K562 (cell line): ENCODE data around the gene GTPBP1. TPM values are rescaled to one million over a fixed set of nuclear protein-coding genes. Genes with fewer than 3 reads are reported as not detected.
A peak's percentile ranks its signal among the peaks of the same experiment; 100 is the strongest.

Experiments used
- ATAC-seq: fragments of 200-7000 bp; cut with Tn5 transposase; 3 replicates; pipeline ENCODE4 v1.9.1; 2020; ENCODE audit warnings: moderate library complexity
- BruUV-seq: library from RNA; stranded (reverse); fragments of 400-500 nt; replicated peaks from 2 replicates; lab custom pipeline; 2021; lab: Mats Ljungman, UMichigan
- CTCF ChIA-PET: fragments of 300-600 bp; formaldehyde crosslinking; extraction: SDS; loops from one replicate; lab custom pipeline; 2021; ENCODE audit warnings: low intra/inter-chr PET ratio; lab: Yijun Ruan, JAX
- POLR2A ChIA-PET: fragments of 300-600, 350-650 bp; sonication (Branson Sonifier 250); formaldehyde crosslinking; extraction: SDS; loops from one replicate; lab custom pipeline; 2021; ENCODE audit warnings: antibody characterized with exemption, inconsistent platforms; lab: Yijun Ruan, JAX
- DNase-seq, 4 experiments: peaks; one replicate each; pipeline versions ENCODE4 v3.0.0 to v3.0.0-alpha.2; 2011 to 2018; ENCODE audit warnings: low spot score in 3 of 4, mixed read lengths in 3 of 4; ENCODE audit errors: extremely low read depth in 1 of 4
- FAIRE-seq: peaks from 2 replicates; lab custom pipeline; 2011; peaks lifted over from hg19 to GRCh38; lab: Jason Lieb, UNC
- H2AFZ ChIP-seq: 2 replicates; pipeline ENCODE4 v1.6.0; 2011; ENCODE audit warnings: low read depth, low read length, control low read depth, inconsistent platforms
- H3K27ac ChIP-seq: fragments of 200-600 bp; 3 replicates; pipeline ENCODE4 v1.8.0; 2011; ENCODE audit warnings: low read depth, mild to moderate bottlenecking, control low read depth, inconsistent platforms, low read length, moderate library complexity, mixed read lengths; ENCODE audit errors: extremely low read depth
- H3K27me3 ChIP-seq, 2 experiments: fragments of 300-600 bp in 1 of 2; 2 replicates in 1 of 2; 3 replicates in 1 of 2; pipeline versions ENCODE4 v1.6.0 to v1.8.0; 2011; ENCODE audit warnings: inconsistent platforms in 2 of 2, low read length in 2 of 2, mild to moderate bottlenecking in 1 of 2, mixed read lengths in 1 of 2, moderate library complexity in 1 of 2; ENCODE audit not compliant: control insufficient read depth in 2 of 2, insufficient read depth in 2 of 2
- H3K36me3 ChIP-seq: fragments of 300-600 bp; 3 replicates; pipeline ENCODE4 v1.8.0; 2011; ENCODE audit warnings: mild to moderate bottlenecking, low read length, inconsistent platforms; ENCODE audit not compliant: control insufficient read depth, insufficient read depth
- H3K4me1 ChIP-seq, 2 experiments: fragments of 200-600 bp in 1 of 2; replicated peaks in 1 of 2; 2 replicates in 1 of 2; 3 replicates in 1 of 2; pipeline versions ENCODE4 v1.5.1 to v1.8.0; 2011; ENCODE audit warnings: inconsistent platforms in 2 of 2, low read length in 2 of 2, mild to moderate bottlenecking in 1 of 2, mixed read lengths in 1 of 2, moderate library complexity in 1 of 2; ENCODE audit not compliant: control insufficient read depth in 2 of 2, insufficient read depth in 2 of 2
- H3K4me2 ChIP-seq: 2 replicates; pipeline ENCODE4 v1.6.1; 2011; ENCODE audit warnings: low read length, control low read depth, inconsistent platforms, mixed read lengths; ENCODE audit not compliant: insufficient read depth
- H3K4me3 ChIP-seq: fragments of 200-600 bp; sonication (generic), shearing (Covaris generic); 2 replicates; pipeline ENCODE4 v1.5.1; 2016; ENCODE audit warnings: control low read depth, inconsistent platforms
- H3K79me2 ChIP-seq: fragments of 200-600 bp; 3 replicates; pipeline ENCODE4 v1.8.0; 2011; ENCODE audit warnings: low read length, inconsistent platforms; ENCODE audit not compliant: control insufficient read depth, insufficient read depth
- H3K9ac ChIP-seq, 2 experiments: 2 replicates each; pipeline versions ENCODE4 v1.6.0 to v1.6.1; 2011; ENCODE audit warnings: low read depth in 2 of 2, low read length in 2 of 2, control low read depth in 1 of 2, inconsistent platforms in 1 of 2, mild to moderate bottlenecking in 1 of 2, mixed read lengths in 1 of 2; ENCODE audit not compliant: insufficient read depth in 1 of 2
- H3K9me1 ChIP-seq: one replicate; pipeline ENCODE4 v1.6.0; 2011; ENCODE audit warnings: inconsistent platforms, mild to moderate bottlenecking, low read length, moderate library complexity; ENCODE audit not compliant: control insufficient read depth, insufficient read depth
- H3K9me3 ChIP-seq: replicated peaks from 2 replicates; pipeline ENCODE4 v1.5.1; 2011; ENCODE audit warnings: low read depth, low read length, inconsistent platforms; ENCODE audit not compliant: control insufficient read depth, insufficient read depth
- H4K20me1 ChIP-seq: replicated peaks from 2 replicates; pipeline ENCODE4 v1.6.1; 2011; ENCODE audit warnings: low read length, inconsistent platforms, mixed read lengths; ENCODE audit not compliant: control insufficient read depth, insufficient read depth
- BRD9 ChIP-seq: fragments of 450-650 bp; IDR thresholded peaks from 2 replicates; pipeline ENCODE4 v1.6.1; 2018; ENCODE audit warnings: low read depth; ENCODE audit not compliant: partially characterized antibody
- ELF4 ChIP-seq: fragments of 450-650 bp; formaldehyde crosslinking; IDR thresholded peaks from 2 replicates; pipeline ENCODE4 v1.4.0; 2022; ENCODE audit warnings: missing genetic modification characterization
- ETS2 ChIP-seq: IDR thresholded peaks from 2 replicates; pipeline ENCODE4 v1.6.1; 2016; ENCODE audit warnings: borderline replicate concordance, missing genetic modification characterization, mild to moderate bottlenecking, moderate library complexity, missing compliant biosample characterization; ENCODE audit not compliant: poor library complexity, severe bottlenecking
- HNRNPH1 ChIP-seq: fragments of 200-400 bp; formaldehyde crosslinking; optimal IDR thresholded peaks from 2 replicates; pipeline ENCODE3; 2017; ENCODE audit warnings: low read depth, mild to moderate bottlenecking, low read length, moderate library complexity
- KDM5B ChIP-seq: fragments of 200-600 bp; sonication (generic); IDR thresholded peaks from 2 replicates; pipeline ENCODE4 v1.6.1; 2012; ENCODE audit warnings: low read depth, mild to moderate bottlenecking, moderate library complexity, low read length, control low read depth, inconsistent platforms; ENCODE audit not compliant: insufficient replicate concordance
- NR2F6 ChIP-seq: fragments of 450-650 bp; formaldehyde crosslinking; IDR thresholded peaks from 2 replicates; pipeline ENCODE4 v1.4.0; 2020; ENCODE audit warnings: mild to moderate bottlenecking
- RFX1 ChIP-seq: fragments of 450-650 bp; IDR thresholded peaks from 2 replicates; pipeline ENCODE4 v1.6.1; 2016; ENCODE audit warnings: mild to moderate bottlenecking, moderate library complexity
- WHSC1 ChIP-seq: IDR thresholded peaks from one replicate; pipeline ENCODE4 v1.6.1; 2012; ENCODE audit warnings: low read length, control low read depth, inconsistent platforms
- XRCC4 ChIP-seq: IDR thresholded peaks from one replicate; pipeline ENCODE4 v1.6.1; 2011; ENCODE audit not compliant: insufficient read depth, insufficient read length; ENCODE audit errors: extremely low read depth
- WGBS: fragments of 100-300 bp; shearing (Covaris generic); methylation state at CpG from one replicate; pipeline ENCODE4 v1.1.6; 2016; ENCODE audit warnings: low coverage, mixed read lengths; ENCODE audit not compliant: insufficient coverage; ENCODE audit errors: missing lambda C conversion rate; 5-methylcytosine and 5-hydroxymethylcytosine counted together
- in situ Hi-C: fragments of 300-500 bp; cut with MboI; formaldehyde crosslinking; loops from 4 replicates; pipeline ENCODE4 v1.15.0; 2018; ENCODE audit warnings: inconsistent platforms, mixed read lengths
- intact Hi-C: fragments of 100-400 bp; cut with micrococcal nuclease; formaldehyde crosslinking; loops from 2 replicates; pipeline ENCODE4 v1.14.2; 2022
- polyA plus RNA-seq, 8 experiments: library from polyadenylated mRNA; depleted of rRNA in 4 of 8; stranded (reverse) in 5 of 8; unstranded in 3 of 8; fragments of >200 nt; fragmentation: Nextera tagmentation in 2 of 8; fragmentation: Illumina TruSeq in 1 of 8; extraction: Ambion mirVana in 2 of 8; extraction: Trizol in 1 of 8; gene quantifications; 2 replicates each; pipeline versions ENCODE4 v1.2.1 to v1.2.3, GENCODE V29; 2011 to 2014; ENCODE audit warnings: inconsistent platforms in 1 of 8, missing spikeins in 1 of 8
- total RNA-seq, 7 experiments: library from RNA; depleted of rRNA in 6 of 7; stranded (reverse); fragments of >200 nt in 6 of 7; fragmentation: Illumina TruSeq in 2 of 7; extraction: Trizol in 2 of 7; gene quantifications; 2 replicates each; pipeline versions ENCODE4 v1.2.1 to v1.2.3, GENCODE V29; 2011 to 2021; ENCODE audit warnings: low replicate concordance in 1 of 7
- TF ChIP-seq, protein P1 (sequence below): sonication (generic); formaldehyde crosslinking; IDR thresholded peaks from 2 replicates; pipeline ENCODE4 v1.9.0; 2022; ENCODE audit warnings: mild to moderate bottlenecking, missing genetic modification reagents
- TF ChIP-seq, protein P2 (sequence below): sonication (generic); IDR thresholded peaks from 2 replicates; pipeline ENCODE4 v1.6.1; 2016
- TF ChIP-seq, protein P3 (sequence below): fragments of 450-650 bp; IDR thresholded peaks from 2 replicates; pipeline ENCODE4 v1.6.1; 2017; ENCODE audit warnings: antibody characterized with exemption, mild to moderate bottlenecking
- TF ChIP-seq, protein P4 (sequence below), 2 experiments: fragments of 450-650 bp in 1 of 2; sonication (generic) in 1 of 2; formaldehyde crosslinking in 1 of 2; IDR thresholded peaks in 1 of 2; conservative IDR thresholded peaks in 1 of 2; 2 replicates each; pipeline versions ENCODE4 v1.6.1 to v1.8.1; 2016 to 2023; ENCODE audit warnings: mild to moderate bottlenecking in 2 of 2, moderate library complexity in 2 of 2, inconsistent platforms in 1 of 2, missing genetic modification reagents in 1 of 2

GTPBP1 gene
- total and polyA plus RNA-seq, 9 of the 15 experiments (the other 6 are each of a cell fraction or from before 2014, with no cell fraction given): 0.83 to 53.2 (median 23.3) TPM

DNA sequence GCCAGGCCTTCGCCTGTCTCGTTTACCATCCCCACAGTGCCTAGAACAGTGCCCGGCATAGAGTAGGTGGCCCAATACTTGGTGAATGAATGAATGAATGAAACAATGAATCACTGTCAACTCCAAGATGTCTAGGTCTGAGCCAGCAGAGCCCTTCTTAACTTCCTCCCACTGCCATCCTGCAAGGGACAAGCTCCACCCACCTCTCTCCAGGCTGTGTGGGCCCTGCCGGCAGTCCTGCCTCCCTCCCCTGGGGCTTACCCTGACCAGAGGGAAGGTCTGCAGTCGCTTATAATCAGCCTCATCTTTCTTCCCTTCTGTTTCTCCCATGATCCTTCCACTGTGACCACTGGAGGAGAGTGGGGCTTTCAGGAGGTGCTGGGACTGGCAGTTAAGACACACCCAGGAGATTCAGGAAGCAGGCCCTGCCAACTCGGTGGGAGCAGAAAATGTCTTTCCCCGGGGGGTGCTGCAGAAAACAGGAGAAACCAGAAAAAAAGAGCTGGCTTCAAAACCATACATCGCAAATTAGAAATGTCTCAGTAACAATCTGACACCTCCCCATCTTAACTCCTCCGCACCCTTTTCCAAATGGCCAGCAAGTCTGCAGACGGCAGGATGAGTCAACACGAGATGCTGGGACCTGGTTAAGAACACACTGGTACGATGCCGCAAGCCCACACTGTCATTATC lies 76.8 kb downstream of the GTPBP1 start:
- intact Hi-C loops (no loop called here), in situ Hi-C loops (no loop called here)
- TF ChIP-seq WHSC1: no peak
- TF ChIP-seq, protein P1, sequence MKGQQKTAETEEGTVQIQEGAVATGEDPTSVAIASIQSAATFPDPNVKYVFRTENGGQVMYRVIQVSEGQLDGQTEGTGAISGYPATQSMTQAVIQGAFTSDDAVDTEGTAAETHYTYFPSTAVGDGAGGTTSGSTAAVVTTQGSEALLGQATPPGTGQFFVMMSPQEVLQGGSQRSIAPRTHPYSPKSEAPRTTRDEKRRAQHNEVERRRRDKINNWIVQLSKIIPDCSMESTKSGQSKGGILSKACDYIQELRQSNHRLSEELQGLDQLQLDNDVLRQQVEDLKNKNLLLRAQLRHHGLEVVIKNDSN (CRISPR knock-in tag): no peak
- TF ChIP-seq, protein P2, sequence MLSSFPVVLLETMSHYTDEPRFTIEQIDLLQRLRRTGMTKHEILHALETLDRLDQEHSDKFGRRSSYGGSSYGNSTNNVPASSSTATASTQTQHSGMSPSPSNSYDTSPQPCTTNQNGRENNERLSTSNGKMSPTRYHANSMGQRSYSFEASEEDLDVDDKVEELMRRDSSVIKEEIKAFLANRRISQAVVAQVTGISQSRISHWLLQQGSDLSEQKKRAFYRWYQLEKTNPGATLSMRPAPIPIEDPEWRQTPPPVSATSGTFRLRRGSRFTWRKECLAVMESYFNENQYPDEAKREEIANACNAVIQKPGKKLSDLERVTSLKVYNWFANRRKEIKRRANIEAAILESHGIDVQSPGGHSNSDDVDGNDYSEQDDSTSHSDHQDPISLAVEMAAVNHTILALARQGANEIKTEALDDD: peak; percentile 70; the same call in 1 of the 2 replicates
- no peak for TF ChIP-seq ELF4 (CRISPR knock-in tag)
- TF ChIP-seq HNRNPH1: no peak
- no peak for TF ChIP-seq ETS2 (tag)
- no peak for TF ChIP-seq XRCC4
- no peak for TF ChIP-seq BRD9
- no peak for TF ChIP-seq KDM5B
- TF ChIP-seq, protein P3, sequence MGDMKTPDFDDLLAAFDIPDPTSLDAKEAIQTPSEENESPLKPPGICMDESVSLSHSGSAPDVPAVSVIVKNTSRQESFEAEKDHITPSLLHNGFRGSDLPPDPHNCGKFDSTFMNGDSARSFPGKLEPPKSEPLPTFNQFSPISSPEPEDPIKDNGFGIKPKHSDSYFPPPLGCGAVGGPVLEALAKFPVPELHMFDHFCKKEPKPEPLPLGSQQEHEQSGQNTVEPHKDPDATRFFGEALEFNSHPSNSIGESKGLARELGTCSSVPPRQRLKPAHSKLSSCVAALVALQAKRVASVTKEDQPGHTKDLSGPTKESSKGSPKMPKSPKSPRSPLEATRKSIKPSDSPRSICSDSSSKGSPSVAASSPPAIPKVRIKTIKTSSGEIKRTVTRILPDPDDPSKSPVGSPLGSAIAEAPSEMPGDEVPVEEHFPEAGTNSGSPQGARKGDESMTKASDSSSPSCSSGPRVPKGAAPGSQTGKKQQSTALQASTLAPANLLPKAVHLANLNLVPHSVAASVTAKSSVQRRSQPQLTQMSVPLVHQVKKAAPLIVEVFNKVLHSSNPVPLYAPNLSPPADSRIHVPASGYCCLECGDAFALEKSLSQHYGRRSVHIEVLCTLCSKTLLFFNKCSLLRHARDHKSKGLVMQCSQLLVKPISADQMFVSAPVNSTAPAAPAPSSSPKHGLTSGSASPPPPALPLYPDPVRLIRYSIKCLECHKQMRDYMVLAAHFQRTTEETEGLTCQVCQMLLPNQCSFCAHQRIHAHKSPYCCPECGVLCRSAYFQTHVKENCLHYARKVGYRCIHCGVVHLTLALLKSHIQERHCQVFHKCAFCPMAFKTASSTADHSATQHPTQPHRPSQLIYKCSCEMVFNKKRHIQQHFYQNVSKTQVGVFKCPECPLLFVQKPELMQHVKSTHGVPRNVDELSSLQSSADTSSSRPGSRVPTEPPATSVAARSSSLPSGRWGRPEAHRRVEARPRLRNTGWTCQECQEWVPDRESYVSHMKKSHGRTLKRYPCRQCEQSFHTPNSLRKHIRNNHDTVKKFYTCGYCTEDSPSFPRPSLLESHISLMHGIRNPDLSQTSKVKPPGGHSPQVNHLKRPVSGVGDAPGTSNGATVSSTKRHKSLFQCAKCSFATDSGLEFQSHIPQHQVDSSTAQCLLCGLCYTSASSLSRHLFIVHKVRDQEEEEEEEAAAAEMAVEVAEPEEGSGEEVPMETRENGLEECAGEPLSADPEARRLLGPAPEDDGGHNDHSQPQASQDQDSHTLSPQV: peak; percentile 50; the same call in 1 of the 2 replicates
- TF ChIP-seq, protein P4, sequence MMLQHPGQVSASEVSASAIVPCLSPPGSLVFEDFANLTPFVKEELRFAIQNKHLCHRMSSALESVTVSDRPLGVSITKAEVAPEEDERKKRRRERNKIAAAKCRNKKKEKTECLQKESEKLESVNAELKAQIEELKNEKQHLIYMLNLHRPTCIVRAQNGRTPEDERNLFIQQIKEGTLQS (IDR thresholded peaks at IDR 0.05): peak; percentile 46; the same call in 1 of the 2 replicates
- TF ChIP-seq, protein P4 (CRISPR knock-in tag; conservative IDR thresholded peaks at IDR 0.05): no peak
- no peak for TF ChIP-seq RFX1
- TF ChIP-seq NR2F6 (CRISPR knock-in tag): no peak

More for the DNA sequence above, 76.8 kb downstream of the GTPBP1 start:
- no peaks in the 10 kb centered on the region for H3K27me3 ChIP-seq
- H4K20me1 ChIP-seq: no peaks in the 10 kb centered on the region
- peak overlapping the region; percentile 68; the same call in 2 of the 3 replicates for H3K27ac ChIP-seq
- 33% methylated on average over 12 of the region's 13 CpGs for WGBS
- DNase-seq (peak; percentile 37 to 68 (median 63)), FAIRE-seq (peak; percentile 90), ATAC-seq (peak; percentile 64)
- peaks cover 43 to 50% of the 10 kb centered on the region in 2 experiments for H3K4me1 ChIP-seq
- CTCF ChIA-PET: no interaction called here
- no peaks in the 10 kb centered on the region for H3K9me3 ChIP-seq
- H3K9ac ChIP-seq: peak overlapping the region; percentile 41 to 70
- H2AFZ ChIP-seq: peak overlapping the region; percentile 88
- H3K36me3 ChIP-seq: no peaks in the 10 kb centered on the region
- POLR2A ChIA-PET: interaction anchor here (0.7 to 1.3 kb wide), 5 partner anchors 14 to 136 kb away, joined by 3 to 4 read pairs (median 3); no protein-coding TSS in a partner anchor
- H3K4me2 ChIP-seq: peak overlapping the region; percentile 25
- no peaks in the 10 kb centered on the region; the same call in 2 of the 3 replicates for H3K79me2 ChIP-seq
- no TSS peak for BruUV-seq
- no peak overlapping the region for H3K4me3 ChIP-seq
- no peaks in the 10 kb centered on the region for H3K9me1 ChIP-seq
